Transverse colon (tissue), 4 donors: Measurements from ENCODE around the gene RIMBP2.

ENCODE experiments used
- CTCF ChIP-seq, 5 experiments: fragments of 200-600 bp in 3 of 5; fragments of 450-650 bp in 2 of 5; sonication (generic) in 3 of 5; IDR thresholded peaks; 1 replicate in 2 of 5; 2 replicates in 3 of 5; pipeline ENCODE4 v1.5.1; 2016 to 2017; ENCODE audit warnings: antibody characterized with exemption in 5 of 5, inconsistent platforms in 3 of 5, mild to moderate bottlenecking in 2 of 5, moderate library complexity in 1 of 5
- EP300 ChIP-seq: sonication (generic); formaldehyde crosslinking; IDR thresholded peaks from one replicate; pipeline ENCODE4 v1.6.1; 2017; ENCODE audit warnings: antibody characterized with exemption, low read depth
- POLR2A ChIP-seq: fragments of 450-650 bp; IDR thresholded peaks from one replicate; pipeline ENCODE4 v1.6.1; 2016; ENCODE audit warnings: antibody characterized with exemption, mild to moderate bottlenecking, moderate library complexity
- POLR2AphosphoS5 ChIP-seq, 3 donors: sonication (generic); formaldehyde crosslinking; IDR thresholded peaks; one replicate each; pipeline ENCODE4 v1.6.1; 2016; ENCODE audit warnings: antibody characterized with exemption in 3 of 3

- TF ChIP-seq EP300 (no peak), POLR2A (no peak), CTCF (IDR thresholded peaks at IDR 0.05) (no peak), POLR2AphosphoS5 (IDR thresholded peaks at IDR 0.05) (no peak)
Measured at GRCh38 chr12:130762319-130762675, 46.2 kb upstream of the RIMBP2 start.
